HG03025 (cell line): Measurements from ENCODE around the gene ZSWIM4.

ENCODE experiments used
- ATAC-seq: cut with Tn5 transposase; IDR thresholded peaks from one replicate; pipeline ENCODE4 v1.9.1; 2021; ENCODE audit warnings: mild to moderate bottlenecking, moderate library complexity; ENCODE audit not compliant: unreplicated experiment, low FRiP score

ZSWIM4 gene

DNA sequence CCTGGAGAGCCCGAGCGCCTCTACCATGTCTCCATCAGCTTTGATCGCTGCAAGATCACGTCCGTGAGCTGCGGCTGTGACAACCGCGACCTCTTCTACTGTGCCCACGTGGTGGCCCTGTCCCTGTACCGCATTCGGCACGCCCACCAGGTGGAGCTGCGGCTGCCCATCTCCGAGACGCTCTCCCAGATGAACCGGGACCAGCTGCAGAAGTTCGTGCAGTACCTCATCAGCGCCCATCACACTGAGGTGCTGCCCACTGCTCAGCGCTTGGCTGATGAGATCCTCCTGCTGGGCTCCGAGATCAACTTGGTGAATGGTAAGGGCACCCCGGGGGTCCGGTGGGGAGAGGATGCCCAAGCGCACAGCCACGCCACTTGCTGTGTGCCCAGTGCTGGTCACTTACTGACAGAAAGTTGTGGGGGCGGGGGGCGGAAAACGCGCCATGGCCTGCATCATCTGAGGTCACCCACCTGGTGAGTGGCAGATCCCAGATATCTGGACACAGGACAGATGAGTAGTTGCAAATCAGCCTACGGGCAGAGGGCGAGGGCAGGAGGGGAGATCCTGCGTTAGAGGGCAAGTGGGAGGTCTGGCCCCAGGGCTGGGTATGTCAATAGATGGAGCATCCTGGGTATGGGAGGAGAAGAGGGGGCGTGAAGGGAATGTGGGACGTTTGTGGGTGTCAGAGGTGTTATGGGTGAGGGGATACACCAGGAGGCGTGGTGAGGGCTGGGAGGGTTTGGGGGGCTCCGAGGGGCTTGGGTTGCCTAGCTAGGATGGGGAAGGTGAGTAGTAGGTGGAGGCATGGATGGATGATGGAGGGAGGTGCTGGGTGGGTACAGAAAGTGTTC, 9.8 kb downstream of the ZSWIM4 start:
- no peak for ATAC-seq

DNA sequence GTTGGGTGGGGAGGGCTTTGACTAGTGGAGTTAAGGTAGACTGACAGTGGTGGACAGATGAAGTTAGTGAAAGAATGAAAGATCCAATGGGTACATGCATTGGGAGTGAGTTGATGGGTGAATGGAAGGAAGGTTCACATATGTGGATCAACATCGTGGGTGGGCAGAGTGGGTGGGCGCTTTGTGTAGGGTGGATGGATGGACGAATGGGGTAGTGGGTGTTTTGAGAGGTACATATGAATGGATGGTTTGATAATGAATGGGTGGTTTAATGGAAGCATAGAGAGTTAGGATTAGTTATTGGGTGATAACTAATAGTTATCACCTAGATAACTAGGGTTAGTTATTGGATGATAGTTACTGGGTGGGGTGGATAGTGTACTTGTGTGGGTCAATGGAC, 11.5 kb downstream of the ZSWIM4 start:
- no peak for ATAC-seq

DNA sequence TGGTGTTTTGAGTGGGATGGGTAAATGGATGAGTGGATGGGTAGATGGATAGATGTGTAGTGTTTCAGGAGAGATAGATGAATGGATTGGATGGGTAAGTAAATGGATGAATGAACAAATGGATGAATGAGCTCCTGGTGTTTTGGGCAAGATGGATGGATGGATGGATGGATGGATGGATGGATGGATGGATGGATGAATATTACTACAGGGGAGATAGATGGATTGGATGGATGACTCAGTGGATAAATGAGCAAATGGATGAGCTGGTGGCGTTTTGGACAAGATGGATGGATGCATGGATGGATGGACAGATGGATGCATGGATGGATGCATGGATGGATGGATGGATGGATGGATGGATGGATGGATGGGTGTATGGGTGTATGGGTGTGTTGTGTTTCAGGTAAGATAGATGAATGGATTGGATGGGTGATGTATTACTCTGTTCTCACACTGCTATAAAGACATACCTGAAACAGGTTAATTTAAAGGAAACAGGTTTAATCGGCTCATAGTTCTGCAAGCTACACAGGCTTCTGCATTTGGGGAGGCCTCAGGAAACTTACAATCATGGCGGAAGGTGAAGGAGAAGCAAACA, 12.3 kb downstream of the ZSWIM4 start:
- ATAC-seq = no peak

DNA sequence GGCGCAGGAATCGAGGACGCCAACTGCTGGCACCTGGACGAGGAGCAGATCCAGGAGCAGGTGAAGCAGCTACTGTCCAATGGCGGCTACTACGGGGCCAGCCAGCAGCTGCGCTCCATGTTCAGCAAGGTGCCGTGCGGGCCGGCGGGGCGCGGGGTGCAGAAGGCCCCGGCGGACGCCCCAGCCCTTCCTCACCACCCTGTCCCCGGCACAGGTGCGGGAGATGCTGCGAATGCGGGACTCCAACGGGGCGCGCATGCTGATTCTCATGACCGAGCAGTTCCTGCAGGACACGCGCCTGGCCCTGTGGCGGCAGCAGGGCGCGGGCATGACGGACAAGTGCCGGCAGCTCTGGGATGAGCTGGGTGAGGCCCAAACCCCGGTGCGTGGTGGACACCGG, 13.6 kb downstream of the ZSWIM4 start:
- no peak for ATAC-seq

DNA sequence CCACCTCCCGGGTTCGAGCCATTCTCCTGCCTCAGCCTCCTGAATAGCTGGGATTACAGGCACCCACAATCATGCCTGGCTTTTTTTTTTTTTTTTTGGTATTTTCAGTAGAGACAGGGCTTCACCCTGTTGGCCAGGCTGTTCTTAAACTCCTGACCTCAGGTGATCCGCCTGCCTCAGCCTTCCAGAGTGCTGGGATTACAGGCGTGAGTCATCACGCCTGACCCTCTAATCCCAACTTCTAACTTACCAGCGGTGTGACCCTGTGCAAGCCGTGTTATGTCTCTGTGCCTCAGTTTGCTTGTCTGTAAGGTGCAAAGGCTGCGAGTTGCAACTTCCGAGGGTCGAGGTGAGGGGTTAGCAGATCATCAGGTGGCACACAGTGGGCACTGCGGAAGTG, 17.3 kb downstream of the ZSWIM4 start:
- no peak for ATAC-seq

DNA sequence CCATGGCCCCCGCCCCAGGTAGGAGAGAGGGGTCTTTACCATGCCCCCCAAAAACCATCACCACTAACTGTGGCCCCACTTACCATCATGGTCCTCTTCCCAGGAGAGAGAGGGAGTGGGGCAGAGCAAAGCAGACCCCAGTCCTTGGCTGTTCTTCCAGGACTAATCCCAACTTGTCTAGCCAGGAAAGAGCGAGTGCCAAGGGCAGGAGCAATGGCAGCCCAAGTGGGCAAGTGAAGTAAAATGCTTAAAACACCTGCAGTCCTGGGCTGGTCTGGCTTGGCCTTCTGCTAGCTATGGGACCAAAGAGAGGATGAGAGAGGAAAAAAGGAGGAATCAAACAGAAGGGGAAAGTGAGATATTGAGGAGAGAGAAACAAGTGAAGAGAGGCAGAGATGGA, 17.9 kb downstream of the ZSWIM4 start:
- no peak for ATAC-seq

DNA sequence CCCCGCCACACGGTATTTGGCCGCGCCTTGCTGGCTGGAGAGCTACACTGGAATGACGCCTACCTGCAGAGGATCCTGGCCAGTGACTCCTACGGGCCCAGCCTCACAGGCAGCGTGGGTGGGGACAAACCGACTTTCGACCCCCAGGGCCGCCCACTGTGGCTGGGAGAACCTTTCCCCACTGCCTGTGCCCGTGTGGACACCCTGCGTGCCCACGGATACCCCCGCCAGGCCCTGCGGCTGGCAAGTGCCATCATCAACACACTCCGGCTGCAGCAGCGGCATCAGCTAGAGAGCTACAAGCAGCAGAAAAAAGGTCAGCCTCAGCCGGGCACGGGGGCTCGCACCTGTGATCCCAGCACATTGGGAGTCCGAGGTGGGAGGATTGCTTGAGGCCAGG, 19.3 kb downstream of the ZSWIM4 start:
- no peak for ATAC-seq

DNA sequence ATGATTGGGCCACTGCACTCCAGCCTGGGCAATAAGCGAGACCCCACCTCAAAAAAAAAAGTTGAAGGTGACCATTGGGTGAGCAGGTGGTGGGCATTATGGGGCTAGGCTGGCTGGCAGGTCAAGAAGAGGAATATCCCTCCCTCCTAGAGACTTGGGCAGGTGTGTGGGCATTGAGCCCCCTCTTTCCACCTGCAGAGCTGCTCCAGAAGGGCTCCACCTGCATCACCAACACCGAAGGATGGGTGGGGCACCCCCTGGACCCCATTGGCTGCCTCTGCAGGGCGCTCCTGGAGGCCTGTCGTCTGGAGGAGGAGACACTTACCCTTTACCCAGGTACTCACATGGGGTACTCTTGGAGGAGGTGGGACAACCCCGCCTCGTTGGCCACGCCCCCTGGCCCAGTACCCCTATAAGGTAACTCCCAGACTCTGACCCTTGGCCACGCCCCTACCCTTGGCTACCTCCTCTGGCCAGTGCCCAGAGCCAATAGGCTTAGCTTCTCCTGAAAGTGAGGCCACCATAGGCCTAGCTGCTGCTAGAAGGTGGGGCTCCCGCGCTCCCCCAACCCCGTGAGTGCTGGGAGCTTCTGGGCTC, 21.9 kb downstream of the ZSWIM4 start:
- ATAC-seq = no peak

DNA sequence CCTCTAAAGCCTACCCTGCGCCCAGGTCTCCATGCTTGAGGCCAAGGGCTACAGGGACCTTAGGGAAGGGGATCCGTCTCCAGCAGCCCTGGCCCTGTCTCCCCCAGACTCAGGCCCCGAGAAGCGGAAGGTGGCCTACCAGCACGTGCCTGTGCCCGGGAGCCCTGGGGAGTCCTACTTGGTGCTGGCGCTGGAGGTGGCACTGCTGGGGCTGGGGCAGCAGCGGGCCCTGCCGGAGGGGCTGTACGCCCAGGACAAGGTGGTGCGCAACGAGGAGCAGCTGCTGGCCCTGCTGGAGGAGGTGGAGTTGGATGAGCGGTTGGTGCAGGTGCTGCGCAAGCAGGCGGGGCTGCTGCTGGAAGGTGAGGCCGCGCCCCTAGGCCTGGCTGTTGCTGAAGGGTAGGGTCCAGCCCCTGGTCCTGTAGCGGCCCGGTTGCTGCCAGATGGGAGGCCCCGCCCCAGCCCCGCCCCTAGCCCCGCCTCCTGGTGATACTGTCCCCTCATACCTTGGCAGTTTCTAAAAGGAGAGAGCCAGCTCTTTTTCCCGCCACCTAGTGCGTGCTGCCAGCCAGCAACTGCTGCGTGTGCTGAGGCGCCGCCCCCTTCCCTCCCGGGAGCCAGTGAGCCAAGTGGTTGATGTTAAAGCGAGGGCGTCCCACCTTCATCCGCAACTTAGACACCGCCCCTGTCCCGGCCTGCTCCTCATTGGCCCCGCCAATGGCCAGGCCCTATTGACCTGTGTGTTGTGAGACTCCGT, 22.6 kb downstream of the ZSWIM4 start:
- no peak for ATAC-seq

DNA sequence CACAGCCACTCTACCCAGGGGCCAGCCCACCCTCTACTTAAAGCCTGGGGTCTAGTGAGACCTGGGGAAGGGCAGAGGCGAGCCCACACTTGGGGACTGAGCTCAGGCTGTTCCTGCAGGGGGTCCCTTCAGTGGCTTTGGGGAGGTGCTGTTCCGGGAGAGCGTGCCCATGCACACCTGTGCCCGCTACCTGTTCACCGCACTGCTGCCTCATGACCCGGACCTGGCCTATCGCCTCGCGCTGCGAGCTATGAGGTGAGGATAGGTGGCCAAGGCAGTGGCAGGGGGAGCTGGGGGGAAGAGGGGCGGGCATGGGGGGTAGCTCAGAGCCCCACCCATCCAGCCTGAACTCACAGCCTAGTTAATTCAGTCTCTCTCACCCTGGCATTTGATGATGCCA, 24.0 kb downstream of the ZSWIM4 start:
- no peak for ATAC-seq

DNA sequence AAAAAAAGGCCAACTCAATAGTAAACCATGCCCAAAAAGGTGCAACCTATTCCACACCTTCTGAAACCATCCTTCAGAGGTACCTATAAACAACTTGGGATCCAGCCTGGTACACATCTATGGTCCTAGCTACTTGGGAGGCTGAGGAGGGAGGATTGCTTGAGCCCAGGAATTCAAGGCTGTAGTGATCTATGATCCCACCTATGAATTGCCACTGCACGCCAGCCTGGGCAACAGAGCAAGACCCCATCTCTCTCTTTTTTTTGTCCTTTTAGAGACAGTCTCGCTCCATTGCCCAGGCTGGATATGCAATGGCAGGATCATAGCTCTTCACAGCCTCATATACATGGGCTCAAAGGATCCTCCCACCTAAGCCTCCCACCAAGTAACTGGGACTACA, 26.0 kb downstream of the ZSWIM4 start:
- no peak for ATAC-seq

DNA sequence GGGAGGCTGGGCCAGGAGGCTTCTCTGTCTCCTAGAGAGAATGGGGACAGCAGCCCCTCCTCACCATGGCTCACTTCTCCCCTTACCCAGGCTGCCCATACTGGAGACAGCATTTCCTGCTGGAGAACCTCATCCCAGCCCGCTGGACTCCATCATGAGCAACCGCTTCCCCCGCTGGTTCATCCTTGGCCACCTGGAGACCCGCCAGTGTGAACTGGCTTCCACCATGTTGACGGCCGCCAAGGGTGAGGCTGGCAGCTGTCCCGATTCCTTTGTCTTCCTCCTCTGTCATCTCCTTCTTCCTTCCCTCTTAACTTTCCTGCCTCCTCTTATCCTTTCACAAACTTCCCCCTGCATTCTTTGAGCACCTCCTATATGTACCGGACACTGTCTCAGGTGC, 28.0 kb downstream of the ZSWIM4 start:
- ATAC-seq = no peak

DNA sequence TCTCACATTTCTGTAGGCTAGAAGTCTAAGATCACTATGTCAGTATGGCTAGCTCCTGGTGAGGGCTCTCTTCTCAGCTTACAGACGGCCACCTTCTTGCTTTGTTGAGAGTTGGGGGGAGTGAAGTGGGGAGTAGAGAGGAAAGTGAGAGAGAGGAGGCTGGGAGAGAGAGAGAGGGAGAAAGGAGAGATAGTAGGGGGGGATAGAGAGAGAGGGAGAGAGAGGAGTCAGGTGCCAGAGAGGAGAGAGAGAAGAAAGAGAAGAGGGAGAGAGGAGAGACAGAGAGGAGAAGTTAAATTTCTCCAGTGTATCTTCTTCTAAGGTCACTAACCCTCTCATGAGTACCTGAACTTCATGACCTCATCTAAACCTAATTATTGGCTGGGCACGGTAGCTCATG, 28.7 kb downstream of the ZSWIM4 start:
- no peak for ATAC-seq

DNA sequence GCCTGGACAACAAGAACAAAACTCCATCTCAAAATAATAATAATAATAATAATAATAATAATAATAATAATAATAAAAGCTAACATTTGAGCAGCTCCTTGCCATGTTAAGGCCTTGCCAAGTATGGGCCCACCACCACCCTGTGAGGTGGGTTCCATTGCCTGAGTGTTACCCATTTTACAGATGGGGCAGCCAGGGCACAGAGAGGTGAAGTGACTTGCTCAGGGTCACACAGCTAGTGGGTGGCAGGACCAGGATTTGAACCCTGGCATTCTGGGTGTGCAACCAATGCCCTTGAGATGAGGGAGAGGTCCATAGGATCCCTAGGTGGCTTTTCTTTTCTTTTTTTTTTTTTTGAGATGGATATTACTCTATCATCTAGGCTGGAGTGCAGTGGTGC, 29.5 kb downstream of the ZSWIM4 start:
- no peak for ATAC-seq

DNA sequence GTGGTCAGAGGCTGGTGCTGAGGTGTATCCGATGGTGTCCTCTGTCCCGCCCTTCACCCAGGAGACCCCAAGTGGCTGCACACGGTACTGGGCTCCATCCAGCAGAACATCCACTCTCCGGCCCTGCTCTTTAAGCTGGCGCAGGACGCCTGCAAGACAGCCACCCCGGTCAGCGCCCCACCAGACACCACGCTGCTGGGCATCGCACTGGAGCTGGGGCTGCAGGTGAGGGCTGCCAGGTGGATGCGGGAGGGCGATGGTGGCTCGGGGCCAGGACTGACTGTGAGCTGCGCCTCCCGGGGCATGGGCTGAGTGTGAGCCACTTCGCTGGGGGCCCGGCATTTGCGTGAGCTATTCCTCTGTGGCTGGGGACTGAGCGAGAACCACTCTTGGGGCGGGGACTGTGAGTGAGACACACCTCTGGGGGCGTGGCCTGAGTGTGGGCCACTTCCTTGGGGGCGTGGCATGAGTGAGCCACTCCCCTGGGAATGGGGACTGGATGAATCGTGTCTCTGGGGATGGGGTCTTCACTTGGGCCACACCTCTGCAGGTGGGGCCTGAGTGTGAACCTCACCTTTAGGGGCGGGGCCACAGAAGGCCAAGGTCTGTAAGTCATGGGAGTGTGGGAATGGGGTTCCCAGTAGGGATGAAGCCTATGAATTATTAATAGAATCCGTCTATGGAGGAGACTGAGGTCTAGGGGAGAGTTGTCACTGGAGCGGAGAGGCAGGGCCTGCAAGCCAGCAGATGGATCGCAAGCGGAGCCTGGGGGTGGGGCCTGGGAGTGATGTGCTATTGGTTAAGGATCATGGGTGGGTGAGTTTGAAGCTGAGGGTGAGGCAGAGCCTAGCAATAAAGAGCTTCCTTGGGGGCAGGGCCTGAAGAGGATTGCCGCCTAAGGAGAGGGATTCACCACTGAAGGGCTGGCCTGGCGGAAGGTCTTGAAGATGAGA, 30.5 kb downstream of the ZSWIM4 start:
- no peak for ATAC-seq

DNA sequence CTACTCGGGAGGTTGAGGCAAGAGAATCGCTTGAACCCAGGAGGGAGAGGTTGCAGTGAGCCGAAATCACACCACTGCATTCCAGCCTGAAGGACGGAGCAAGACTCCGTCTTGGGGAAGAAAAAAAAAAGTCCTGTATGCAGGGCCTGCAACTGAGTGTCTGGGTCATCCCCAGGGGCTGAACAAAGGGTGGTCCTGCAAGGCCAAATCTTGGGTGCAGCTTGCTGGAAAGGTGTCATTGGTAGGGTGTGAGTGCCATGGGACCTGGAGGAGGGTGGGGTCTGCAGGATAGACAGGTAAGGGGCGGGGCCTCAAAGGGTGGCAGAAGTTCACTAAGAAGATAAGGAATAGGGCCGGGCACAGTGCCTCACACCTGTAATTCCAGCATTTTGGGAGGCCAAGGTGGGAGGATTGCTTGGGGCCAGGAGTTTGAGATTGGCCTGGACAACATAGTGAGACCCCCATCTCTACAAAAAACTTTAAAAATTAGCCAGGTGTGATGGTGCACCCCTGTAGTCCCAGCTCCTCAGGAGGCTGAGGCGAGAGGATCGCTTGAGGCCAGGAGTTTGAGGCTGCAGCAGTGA, 31.5 kb downstream of the ZSWIM4 start:
- no peak for ATAC-seq

DNA sequence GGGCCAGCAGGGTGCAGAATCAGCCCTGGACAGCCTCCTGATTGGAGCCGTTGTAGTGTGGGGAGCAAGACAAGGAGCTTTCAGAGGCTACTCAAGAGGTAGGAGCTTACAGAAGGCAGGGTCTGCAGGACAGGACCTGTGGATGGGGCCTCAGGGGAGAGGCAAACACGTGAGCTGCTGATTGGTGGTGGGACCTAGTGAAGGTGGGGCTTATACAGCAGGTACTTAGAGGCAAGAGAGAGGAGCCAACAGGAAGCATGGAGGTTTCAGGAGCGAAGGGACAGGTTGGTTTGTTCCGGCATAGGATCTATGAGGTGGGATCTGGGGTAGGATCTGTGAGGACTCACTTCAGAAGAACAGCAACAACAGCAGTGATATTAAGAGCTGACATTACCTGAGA, 32.4 kb downstream of the ZSWIM4 start:
- no peak for ATAC-seq

DNA sequence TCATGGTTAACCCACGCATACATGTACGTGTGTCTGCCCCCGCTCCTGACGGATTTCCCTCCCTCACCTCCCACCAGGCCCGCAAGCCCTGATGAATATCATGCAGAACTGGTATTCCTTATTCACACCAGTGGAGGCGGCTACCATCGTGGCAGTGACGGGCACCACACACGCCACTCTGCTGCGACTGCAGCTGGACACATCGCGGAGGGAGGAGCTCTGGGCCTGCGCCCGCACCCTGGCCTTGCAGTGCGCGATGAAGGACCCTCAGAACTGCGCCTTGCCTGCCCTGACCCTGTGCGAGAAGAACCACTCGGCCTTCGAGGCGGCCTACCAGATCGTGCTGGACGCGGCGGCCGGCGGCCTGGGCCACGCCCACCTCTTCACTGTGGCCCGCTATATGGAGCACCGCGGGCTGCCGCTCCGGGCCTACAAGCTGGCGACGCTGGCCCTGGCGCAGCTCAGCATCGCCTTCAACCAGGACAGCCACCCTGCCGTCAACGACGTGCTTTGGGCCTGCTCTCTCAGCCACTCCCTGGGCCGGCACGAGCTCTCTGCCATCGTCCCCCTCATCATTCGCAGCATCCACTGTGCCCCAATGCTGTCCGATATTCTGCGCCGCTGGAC, 35.0 kb downstream of the ZSWIM4 start:
- no peak for ATAC-seq
